KBM-7 (cell line): ENCODE results near the gene ACTR6.
"Not testable (repeated sequence)": the region's sequence is repeated elsewhere in the genome, so short reads cannot be mapped to it uniquely, and the experiment has no call there.

Experiments used
- DNase-seq: peaks from one replicate; pipeline ENCODE4 v3.0.0-alpha.2; 2015
- in situ Hi-C: fragments of 300-500 bp; cut with MboI; formaldehyde crosslinking; loops from 2 replicates; pipeline ENCODE4 v1.14.3; 2020; ENCODE audit warnings: low sequenced_read_pairs, low pct_unique_long_range_greater_than_20kb, mixed read lengths

The ACTR6 gene

DNA sequence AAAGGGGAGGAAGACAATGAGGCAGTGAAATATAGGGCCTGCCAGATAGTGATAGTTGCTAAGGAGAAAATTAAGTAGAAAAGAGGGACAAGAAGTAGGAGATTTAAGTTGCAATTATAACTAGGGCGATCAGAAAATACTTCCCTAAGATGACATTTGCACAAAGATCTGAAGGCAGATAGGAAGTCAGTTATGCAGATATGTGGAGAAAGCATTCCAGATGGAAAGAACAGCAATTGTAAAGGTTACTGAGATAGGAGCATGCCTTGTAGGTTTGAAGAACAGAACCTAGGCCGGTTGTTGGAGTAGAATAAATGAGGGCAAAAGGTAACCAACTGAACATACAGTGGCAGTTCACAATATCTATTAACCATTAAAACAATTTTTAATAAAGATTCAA, 21.4 kb upstream of the ACTR6 start:
- DNase-seq, result no peak
- in situ Hi-C loops, result no loop called here

DNA sequence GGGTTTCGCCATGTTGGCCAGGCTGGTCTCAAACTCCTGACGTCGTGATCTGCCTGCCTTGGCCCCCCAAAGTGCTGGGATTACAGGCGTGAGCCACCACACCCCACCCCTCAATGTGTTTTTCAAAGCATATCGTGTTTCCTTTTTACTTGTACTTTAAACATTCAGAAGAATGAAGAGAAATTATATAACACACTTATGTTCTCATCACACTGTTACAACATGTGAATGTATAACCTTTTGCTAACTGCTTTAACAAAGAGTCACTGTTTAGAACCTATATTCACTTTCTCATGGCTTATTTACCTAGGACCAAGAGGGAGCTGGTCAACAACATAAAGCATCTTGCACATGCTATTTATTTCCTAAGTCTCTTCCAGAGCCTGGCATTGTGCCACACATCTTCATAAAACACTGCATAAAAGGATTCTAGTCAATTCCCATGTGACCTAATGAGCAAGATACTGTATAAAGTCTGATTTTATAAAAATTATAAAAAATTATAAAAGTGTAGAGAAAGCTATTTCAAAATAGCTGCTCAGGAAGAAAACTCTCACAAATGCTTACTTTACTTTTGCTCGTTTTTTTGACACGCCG, 16.0 kb upstream of the ACTR6 start:
- DNase-seq, result no peak
- in situ Hi-C loops, result no loop called here

DNA sequence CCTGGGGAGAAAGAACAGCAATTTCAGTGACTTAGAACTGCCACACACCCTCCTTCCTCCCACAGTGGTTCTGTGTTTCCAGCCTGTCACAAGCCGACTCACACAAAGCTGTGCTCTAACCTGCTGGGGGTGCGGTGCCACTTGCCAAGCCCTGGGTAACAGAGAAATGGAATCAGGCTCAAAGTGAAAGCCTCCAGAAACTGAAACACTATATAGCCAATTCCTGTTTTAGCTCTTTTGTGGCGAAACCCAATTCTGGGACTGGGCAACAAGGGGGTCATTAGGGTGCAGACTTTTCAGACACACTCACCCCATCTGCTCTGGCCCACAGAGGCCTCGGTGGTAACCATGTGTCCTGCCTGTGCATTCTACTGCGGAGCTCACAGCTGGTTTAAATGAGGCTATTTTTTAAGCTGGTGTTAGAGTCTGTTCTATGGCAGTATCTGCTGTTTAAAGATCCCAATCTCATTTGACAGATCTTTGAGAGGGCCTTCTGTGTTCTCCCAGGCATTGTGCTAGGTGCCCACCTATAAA, 15.2 kb upstream of the ACTR6 start:
- in situ Hi-C loops, result no loop called here
- DNase-seq, result no peak

DNA sequence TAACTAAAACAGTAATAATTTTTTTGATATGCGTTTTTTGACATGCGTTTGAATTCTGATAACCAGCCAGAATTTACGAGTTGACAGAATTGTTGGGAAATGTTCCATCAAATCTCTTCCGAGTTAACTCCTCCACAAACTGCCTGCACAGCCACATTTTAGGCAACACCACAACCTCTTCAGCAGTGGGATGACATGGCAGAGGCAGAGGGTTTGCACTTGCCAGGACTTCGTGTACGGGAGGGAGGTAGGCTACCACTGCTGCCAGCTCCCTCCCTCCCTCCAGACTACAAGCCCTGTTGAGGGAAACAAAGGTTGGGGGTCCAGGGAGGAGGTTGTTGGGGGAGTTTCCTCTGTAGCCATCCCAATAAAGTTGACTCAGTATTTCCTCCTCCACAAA, 14.5 kb upstream of the ACTR6 start:
- in situ Hi-C loops, result no loop called here

DNA sequence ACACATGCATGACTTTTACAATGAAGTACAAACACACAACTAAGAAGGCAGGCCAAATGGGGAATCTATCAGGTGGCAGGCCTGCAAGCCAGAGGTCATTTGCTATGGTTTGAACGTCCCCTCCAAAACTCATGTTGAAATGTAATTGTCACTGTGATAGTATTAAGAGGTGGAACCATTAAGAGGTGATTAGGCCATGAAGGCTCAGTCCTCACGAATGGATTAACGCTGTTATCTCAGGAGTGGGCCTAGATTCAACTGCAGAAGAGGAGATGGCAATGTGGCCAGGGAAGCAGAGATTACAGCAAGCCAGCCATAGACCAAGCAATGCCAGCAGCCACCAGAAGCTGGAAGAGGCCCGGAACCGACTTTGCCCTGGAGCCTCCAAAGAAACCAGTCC, 13.5 kb upstream of the ACTR6 start:
- in situ Hi-C loops, result no loop called here
- no peak for DNase-seq

More for the DNA sequence above, 14.5 kb upstream of the ACTR6 start:
- no peak for DNase-seq

DNA sequence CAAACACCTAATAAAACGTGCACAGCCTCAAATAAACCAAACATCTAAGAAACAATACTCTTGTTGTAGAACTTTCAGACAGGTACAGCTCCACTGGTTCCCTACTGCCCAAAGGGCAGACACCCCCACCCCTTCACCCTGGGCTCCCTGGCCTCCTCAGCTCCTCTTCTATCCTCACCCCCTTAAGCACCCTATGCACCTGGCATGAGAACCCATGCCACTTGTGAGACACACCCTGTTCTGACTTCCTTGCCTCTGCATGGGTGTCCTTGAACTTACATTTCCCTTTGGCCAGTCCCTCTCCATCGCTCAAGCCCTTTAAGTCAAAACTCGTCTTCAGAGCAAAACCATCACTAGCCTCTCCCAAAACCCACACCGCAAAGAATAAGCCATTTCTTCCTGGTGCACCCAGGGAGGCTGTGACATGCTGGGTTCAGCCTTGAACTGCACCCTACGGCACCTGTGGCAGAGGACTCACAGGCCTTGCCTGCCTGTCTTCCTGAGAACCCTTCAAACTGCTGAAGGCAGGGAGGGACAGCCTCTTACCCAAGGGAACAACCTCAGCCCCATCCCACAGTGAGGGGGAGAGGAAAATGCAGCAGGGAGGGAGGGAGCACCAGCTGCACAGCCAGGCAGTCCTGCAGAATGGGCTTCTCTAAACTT, 12.6 kb upstream of the ACTR6 start:
- in situ Hi-C loops, result no loop called here
- DNase-seq, result no peak

DNA sequence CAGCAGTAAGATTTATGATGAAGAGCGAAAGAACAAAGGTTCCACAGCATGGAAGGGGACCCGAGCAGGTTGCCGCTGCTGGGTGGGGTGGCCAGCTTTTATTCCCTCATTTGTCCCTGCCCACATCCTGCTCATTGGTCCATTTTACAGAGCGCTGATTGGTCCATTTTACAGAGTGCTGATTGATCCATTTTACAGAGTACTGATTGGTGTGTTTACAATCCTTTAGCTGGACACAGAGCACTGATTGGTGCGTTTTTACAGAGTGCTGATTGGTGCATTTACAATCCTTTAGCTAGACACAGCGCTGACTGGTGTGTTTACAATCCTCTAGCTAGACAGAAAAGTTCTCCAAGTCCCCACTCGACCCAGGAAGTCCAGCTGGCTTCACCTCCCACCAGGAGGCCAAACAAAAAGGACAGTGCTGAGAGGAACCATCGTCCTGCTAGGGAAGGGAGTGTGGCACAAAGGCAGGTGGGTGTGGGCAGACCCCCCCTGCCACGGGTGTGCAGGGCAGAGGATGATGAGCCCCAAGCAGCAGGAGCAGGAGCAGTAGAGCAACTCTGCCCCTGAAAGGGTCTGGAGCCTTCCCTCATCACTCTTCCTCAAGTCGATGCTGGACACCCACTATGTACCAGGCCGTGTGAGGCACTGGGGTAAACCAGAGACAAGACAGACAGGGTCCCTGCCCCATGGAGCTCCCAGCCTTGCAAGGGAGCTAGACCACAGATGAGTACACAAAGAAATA, 11.6 kb upstream of the ACTR6 start:
- DNase-seq, in situ Hi-C loops: not testable (repeated sequence)

DNA sequence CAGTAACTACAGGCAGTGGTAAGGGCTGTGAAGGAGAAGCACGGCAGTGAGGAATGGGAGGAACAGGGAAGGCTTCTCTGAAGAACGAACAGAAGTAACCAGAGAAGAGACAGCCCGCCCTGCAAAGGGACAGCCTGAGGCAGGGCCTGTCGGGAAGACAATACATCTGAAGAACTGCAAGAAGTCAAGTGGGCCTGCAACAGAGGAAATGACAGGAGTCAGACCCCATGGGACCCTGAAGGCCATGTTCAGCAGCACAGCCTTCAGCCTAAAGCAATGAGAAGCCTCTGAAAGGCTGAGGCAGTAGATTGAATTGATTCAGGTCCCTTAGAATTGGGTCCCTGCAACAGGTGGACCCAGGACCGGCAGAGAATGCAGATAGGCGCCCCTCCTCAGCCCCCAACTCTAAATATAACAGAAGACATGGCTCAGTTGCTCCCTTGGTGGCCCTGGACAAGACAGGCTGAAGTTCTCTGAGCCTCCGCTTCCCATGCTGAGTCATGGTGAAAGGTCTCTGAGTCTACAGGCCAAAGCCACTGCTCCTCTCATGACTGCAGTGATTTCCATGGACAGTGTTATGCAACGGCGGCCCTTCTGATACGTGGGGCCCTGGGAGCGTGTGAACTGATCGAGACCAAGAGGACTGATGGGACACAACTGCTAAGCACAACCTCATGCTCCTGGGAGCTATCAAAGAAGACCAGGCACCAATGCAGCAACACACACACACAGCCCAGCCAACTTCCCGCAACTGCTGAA, 10.8 kb upstream of the ACTR6 start:
- in situ Hi-C loops, result no loop called here
- DNase-seq, result no peak

DNA sequence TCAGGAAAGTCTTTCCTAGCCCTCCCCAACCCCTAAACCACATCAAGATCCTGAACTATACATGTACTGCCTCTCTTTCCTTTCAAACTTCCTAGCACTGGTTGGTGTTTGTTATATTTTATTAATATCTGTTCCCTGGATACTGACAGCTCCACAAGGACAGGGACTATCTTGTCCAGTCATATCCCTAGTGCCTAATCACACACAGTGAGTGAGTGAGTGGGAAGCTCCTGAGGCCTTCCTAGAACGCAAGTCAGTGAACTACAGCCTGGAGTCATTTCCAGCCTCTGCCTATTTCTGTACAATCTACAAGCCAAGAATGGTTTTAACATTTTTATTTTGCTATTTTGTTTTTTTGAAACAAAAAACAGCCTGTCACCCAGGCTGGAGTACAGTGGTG, 7.5 kb upstream of the ACTR6 start:
- DNase-seq, result no peak
- in situ Hi-C loops, result no loop called here

DNA sequence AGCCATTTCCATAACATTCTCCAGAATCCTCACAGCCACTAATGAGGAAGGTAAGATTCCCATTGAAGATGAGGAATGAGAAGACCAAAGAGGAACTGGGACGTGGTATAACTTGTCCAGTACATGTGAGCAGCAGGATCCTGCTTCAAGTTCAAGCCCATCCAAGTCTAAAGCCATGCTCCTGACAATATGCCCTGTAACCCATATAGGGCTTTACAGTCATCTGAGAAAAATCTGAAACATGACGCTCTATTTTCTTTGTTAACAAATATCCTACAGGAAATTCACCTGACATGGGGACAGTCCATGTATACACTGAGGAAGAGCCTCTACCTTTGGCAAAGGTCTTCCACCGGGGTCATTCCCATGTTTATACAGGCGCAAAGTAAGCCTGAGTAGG, 3.1 kb upstream of the ACTR6 start:
- DNase-seq, result no peak
- in situ Hi-C loops, result no loop called here

DNA sequence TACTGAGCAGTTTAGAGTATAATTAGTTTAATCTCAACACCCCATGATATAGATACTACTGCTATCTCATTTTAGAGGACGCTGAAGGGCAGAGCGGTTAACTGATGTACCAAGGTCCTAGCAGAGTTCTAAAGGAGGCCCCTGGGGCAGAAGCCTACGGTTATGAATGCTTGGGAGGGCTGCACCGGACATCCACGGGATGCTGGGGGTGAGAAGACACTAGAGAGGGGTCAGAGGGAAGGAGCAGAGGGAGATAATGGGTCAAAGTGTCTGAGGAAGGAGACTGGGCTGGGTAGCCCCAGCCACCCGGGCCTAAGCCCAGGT, 1.6 kb upstream of the ACTR6 start:
- no peak for DNase-seq
- in situ Hi-C loops, result no loop called here

DNA sequence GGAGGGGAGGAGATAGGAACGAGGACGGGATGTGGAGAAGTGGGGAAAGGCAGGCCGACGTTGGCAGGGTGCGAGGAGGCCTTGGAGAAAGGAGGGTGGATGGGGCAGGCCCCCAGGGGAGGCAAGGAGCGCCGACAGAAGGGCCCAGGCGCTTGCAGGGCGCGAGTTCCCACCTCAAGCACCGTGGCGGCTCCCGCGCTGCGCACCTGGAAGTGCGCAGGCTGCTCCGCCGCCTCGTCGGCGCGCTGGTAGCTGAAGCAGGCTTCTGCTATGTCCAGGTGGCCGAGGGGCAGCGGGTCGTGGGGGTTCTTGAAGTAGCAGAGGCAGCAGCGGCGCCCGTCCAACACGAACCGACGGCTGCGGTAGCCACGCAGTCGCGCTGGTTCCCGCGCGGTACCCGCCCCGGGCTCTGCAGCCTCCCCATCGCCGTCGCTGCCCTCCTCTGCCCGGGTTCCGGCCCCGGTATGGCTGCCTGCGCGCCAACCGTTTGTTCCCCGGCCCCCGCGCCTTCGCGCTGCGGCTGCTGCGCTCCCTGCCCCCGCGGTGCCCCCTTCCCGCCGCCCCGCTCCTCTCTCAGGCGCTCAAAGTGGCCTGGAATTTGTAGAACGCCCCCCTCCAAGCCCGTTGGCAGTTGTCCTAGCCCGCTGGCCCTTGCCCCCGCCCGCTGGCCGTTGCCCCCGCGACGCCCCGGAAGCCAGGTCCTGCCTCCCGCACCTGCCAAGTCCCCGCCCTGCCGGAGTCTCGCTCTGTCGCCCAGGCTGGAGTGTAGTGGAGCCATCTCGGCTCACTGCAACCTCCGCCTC, 1.1 kb upstream of the ACTR6 start:
- in situ Hi-C loops, result no loop called here
- DNase-seq, result peak; percentile 56

DNA sequence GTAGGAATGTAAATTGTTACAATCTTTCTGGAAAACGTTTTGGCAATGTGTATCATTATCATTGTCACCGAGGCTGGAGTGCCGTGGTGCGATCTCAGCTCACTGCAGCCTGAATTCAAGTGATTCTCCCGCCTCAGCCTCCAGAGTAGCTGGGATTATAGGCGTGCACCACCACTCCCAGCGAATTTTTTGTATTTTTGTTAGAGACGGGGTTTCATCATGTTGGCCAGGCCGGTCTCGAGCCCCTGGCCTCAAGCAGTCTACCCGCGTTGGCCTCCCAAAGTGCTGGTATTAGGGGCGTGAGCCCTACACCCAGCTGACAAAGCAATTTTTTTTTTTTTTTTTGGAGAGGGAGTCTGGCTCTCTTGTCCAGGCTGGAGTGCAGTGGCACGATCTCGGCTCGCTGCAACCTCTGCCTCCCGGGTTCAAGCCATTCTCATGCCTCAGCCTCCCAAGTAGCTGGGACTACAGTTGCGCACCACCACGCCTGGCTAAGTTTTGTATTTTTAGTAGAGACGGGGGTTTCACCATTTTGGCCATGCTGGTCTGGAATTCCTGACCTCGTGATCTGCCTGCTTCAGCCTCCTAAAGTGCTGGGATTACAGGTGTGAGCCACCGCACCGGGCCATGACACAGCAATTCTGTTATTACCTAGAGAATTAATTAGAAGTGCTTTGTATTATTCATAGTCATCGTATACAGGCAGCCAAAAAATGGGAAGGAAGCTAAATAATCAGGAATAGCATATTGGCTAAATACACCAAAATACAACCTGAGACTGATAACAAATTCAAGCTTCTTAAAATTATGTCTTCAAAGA, 1.2 kb downstream of the ACTR6 start:
- DNase-seq, result no peak
- in situ Hi-C loops, result no loop called here

DNA sequence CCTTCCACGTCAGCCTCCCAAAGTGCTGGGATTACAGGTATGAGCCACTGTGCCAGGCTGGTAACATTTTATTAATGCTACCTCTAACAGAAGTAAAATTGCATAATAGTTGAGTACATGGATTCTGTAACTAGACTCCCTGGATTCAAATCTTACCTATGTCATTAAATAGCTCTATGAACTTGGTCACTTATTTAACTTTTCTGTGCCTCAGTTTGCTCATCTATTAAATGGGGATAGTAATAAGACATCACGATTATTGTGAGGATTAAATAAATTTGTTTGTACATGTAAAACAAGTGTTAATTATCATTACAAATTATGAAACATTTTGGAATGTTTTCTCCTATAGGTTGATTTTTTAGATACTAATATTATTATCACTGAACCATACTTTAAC, 6.7 kb downstream of the ACTR6 start:
- in situ Hi-C loops, result no loop called here
- no peak for DNase-seq

DNA sequence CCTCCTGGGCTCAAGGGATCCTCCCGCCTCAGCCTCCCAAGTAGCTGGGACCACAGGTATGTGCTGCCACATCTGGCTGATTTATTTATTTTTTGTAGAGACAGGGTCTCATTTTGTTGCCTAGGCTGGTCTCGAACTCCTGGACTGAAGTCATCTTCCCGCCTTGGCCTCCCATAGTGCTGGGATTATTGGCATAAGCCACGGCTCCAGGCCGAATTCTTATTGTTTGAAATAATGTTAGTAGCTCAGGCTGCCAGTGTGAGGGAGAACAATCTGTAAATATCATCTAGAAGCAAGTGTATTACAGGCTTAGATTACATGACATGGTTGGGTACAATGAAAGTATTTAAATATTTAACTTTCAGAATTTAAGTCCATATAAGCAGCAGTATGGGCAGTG, 8.2 kb downstream of the ACTR6 start:
- in situ Hi-C loops, result no loop called here
- DNase-seq, result no peak

DNA sequence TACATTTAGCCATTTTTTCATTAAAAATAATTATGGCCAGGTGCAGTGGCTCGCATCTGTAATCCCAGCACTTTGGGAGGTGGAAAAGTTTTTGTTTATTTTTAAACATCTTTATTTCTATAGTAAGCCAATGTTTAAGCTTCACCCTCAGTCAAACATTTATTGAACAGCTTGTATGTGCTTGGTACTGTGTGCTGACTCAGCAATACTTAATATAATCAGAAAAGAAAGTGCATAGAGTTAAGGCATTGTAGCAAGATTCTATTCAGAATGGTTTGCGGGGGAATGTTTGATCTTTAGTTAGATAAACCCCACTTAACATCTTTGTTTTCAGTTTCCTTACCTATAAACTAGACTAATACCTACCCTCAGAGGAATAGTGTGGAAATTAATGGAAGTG, 11.1 kb downstream of the ACTR6 start:
- in situ Hi-C loops, result no loop called here
- no peak for DNase-seq

DNA sequence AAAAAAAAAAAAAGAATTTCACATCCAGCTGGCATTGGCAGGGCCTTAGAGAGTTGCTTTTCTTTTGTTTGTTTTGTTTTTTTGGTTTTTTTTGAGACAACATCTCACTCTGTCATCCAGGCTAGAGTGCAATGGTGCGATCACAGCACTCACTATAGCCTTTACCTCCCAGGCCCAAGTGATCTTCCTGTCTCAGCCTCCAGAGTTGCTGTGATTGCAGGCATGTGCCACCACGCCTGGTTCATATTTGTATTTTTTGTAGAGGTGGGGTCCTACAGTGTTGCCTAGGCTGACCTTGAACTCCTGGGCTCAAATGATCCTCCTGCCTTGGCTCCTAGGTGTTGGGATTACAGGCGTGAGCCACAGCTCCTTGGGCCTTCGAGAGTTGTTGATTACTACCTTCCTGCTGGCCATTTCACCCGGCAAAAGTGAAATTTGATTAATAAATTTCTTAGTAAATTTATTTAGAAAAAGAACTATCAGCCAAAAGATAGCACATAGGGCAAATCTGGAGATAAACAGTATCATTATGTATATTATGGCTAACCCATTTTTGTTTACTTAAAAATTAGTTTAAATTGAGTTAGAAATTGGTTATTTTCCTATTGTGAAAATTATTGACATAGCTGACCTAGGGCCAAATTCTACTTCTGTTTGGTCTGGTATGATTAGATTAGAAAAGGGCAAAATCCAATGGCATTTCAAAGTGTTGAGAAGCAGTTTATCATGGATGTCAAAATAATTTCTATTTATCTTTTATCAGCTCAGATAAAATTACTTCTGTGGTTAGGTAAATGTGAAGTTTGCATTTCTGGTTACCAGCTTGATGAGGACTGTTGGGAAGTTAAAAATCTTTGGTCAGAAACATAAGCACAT, 12.6 kb downstream of the ACTR6 start:
- DNase-seq, result no peak
- in situ Hi-C loops, result no loop called here
